Measurements from ENCODE around the gene MAD1L1.
A peak's percentile ranks its signal among the peaks of the same experiment; 100 is the strongest.

The MAD1L1 gene

GRCh38 chr7:2257651-2258050 is 24.9 kb upstream of the MAD1L1 start:
- no peak for DNase-seq

DNA sequence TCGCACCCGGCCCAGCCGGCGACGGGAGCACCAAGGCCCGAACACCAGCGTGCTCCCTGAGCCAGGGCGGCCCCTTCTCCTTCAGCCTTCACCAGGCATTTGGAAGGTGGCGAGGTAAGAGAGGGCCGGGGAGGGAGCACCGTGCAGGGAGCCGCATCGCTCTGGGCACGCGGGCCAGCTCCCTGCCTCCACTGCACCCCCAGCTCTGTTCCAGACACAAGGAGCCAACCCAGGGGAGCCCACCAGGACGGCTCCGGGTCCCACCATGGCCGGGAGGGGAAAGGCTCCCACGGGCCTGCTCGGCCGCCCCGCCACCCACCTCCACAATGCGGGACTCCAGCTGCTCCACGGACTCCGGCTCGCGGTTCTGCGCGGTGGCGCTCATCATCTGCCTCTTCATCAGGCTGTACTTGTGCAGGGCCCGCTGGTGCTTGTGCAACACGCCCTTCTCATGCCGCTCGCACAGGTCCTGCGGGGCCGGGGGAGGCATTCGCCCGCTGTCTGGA is 24.4 kb upstream of the MAD1L1 start:
- no peak for DNase-seq

GRCh38 chr7:2256306-2257045 is 23.7 kb upstream of the MAD1L1 start:
- DNase-seq: no peak

DNA sequence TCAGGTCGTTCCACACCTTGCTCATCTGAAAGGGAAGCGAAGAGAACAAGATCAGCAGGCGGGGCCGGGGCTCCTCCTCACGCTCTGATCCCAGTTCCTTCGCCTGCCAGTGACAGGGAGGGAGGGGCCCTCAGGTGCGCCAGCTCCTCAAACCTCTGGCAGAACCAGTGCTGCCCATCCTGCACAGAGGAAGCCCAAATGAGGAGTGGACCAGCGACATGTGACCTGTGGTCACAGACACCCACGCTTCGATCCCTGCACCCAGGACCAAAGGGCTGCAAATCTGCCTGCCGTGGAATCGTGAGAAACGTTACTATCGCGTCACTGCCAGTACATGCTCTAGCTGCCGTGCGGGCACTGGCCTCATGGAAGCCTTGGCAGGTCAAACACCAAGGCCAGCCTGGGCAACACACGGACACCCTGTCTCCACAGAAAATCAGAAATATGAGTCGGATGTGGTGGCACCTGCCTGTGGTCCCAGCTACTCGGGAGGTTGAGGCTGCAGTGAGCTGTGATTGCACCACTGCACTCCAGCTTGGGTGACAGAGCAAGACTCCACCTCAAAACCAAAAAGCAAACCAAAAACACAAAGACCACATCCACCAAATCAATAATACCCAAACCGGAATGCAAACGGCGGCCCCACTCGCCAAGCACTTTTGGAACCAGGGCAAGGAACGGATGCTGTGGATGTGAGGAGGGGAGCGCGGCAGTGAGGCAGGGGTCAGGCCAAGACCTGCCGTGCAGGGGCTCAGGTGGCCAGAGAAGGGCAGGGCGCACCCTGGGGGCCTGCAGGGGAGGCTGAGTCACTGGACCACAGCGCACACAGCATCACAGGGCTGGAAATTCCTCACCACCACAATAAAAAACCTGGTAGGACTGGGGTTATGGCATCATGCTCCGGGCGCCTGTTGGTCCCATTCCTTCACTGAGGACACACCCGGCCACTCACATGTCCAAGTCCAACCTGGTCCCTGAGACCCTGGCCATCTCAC is 22.7 kb upstream of the MAD1L1 start:
- no peak for DNase-seq

- no peak for DNase-seq
Observed at GRCh38 chr7:2254429-2255144, 21.8 kb upstream of the MAD1L1 start.

DNA sequence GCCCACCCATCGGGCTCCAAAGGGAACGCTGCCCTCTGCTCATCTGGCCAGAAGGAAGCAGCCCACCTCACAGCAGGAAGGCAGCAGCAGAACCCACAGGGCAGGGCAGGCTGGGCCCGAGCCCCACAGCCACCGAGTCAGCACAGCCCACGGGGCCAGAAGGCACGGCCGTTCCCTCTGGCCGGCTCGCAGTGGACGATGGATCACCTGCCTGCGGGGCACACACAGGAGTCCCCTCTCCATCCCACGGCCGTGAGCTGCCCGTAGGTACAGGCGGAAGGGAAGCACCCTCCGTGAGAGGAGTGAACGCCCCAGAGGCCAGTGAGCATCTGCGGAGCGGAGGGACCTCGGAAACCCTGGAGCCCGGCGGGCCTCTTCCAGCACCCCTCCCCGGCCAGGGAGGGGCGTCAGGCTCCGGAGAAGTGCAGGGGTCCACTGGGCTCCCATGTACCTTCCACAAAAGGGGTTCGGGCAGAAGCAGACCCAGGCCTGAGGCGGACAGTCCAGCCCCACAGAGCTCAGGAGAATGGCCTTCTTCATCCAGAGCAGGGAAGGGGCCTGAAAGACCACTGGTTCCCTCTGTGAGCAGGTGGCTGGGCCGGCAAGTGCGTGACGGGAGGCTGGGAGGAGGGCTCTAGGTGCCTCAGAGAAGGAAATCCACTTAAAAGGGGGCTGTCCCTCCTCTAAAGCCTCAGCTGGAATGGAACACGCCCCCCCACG is 20.9 kb upstream of the MAD1L1 start:
- no peak for DNase-seq

DNA sequence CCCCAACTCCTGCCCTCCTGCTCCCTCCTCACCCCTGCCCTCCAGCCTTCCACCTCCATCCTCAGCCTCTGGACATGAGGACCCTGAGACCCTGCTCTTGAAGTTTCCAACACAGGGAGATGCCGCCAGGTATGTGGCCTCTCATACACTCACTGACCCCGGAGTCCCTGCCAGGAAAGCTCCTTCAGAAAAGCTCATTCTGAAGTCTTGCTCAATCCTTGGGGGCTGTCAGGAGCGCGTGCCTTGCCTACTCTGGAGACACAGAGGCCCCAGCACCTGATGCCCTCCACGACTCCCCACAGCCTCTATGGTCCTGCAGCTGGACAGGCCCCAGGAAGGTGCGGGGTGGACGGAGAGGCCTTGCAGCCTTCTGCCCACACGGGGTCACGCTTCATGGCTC is 20.3 kb upstream of the MAD1L1 start:
- no peak for DNase-seq

- DNase-seq: no peak
Observed at GRCh38 chr7:2251841-2252771, 19.4 kb upstream of the MAD1L1 start.

GRCh38 chr7:2251381-2251780 is 18.6 kb upstream of the MAD1L1 start:
- no peak for DNase-seq

- DNase-seq: no peak
Observed at GRCh38 chr7:2249744-2250323, 17.1 kb upstream of the MAD1L1 start.

DNA sequence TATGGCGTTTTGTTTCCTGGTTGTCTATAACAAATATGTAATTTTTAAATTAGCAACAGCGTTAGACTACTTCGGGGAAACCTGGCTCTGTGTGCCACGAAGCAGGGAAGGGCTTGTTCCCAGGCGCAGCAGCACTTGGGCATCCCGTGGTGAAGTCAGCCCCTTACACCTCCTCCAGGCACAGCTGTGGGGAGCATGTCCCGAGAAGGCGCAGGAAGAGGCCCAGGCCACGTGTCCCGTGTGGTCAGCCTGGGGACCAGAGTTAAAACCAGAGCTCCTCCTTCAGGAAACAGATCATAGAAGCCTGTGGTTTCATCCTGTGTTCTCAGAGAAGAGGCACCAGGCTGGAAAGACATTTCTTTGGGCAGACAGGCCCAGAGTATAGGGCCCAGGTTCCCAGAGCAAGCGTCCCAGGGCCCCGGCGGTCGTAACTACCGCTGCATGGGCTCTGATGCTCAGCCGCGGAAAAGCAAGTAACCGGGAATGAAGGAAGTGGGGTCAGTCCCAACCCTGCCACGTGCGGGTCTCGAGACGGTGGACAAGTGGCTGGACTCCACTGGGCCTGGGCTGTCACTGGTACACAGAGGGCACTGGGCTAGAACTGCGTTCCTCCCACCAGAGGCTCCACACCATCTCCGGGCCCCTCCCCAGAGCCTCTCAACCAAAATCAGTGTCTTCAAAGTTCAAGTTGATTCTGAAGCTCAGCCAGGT is 16.4 kb upstream of the MAD1L1 start:
- peak; percentile 30 to 34 for DNase-seq

- DNase-seq: no peak
Observed at GRCh38 chr7:2247141-2247995, 14.6 kb upstream of the MAD1L1 start.

DNA sequence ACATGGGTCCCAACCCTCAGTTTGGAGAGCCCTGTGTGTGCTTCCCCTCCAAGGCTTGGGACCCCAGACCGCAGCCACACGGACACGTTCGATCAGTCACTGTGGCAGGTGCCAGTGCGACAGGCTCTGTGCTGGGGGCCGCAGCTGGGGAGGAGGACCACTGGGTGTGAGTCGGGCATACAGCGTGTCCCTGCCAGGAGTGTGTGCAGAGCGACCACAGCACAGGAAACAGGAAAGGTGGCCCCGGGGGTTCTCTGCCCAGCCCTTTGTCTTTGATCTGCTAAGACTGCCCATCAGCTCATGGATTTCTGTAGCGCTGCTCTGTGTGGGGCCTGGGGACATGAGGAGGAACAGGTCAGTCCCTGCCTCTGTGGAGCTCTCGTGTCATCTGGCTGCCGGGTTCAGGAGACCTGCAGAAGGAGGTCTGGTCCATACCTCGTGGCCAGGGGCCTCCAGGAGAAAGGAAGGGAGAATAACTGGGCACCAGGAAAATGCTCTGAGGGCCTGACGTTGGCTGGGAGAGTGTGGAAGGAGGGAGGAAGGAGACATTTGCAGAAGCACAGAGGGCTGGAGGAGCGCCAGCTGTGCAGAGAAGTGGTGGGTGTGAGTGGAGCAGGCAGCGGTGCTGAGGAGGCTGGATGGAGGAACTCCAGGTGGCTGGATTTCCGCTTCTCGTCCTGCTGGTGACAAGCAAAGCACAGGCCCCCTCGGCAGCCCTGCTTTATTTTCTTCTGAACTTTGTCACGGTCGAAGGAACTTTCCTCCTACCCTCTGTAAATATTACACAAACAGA is 13.3 kb upstream of the MAD1L1 start:
- no peak for DNase-seq

DNA sequence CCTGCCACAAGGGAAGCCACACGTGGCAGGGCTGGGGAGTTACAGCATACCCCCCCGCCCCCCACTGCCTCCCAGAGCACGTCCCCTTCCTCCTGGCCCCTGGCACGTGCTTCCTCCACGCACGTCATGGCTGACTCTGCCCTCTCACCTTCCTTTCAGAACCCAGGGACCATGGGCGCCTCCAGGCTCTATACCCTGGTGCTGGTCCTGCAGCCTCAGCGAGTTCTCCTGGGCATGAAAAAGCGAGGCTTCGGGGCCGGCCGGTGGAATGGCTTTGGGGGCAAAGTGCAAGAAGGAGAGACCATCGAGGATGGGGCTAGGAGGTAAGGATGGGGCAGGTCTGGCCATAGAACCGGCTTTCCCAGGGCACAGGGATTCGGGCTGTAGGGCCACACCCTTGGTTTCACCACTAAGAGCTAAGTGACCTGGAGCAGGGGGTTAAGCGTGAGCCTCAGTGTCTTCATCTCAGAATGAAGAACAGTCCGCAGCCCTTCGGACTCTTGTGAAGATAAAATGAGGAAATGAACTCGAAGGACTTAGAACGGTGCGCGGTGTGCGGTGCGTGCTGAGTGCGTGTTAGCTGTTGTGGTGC is 11.8 kb upstream of the MAD1L1 start:
- DNase-seq: no peak

DNA sequence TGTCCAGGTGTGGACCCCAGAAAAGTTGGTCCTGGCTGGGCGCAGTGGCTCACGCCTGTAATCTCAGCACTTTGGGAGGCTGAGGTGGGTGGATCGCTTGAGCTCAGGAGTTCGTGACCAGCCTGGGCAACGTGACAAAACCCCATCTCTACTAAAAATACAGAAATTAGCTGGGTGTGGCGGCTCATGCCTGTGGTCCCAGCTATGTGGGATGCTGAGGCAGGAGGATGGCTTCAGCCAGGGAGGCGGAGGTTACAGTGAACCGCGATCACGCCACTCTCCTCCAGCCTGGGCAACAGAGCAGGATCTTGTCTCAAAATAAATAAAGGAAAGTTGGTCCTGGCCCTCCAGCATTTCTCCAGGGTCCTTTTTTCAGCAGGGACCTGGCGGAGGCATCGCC is 10.7 kb upstream of the MAD1L1 start:
- no peak for DNase-seq

GRCh38 chr7:2242541-2243429 is 10.0 kb upstream of the MAD1L1 start:
- DNase-seq: peak in 1 of 2 donors; percentile 13

Measured in CD4-positive, alpha-beta T cell treated with Interleukin-4 for 1 hour (primary cell).